Omental fat pad (tissue), 4 donors: ENCODE results near the gene TIMM50. TPM values are rescaled to one million over a fixed set of nuclear protein-coding genes. Genes with fewer than 3 reads are reported as not detected.

Experiments used
- ATAC-seq: fragments of 150-250 bp; one replicate; pipeline ENCODE4 v1.9.1; 2016; ENCODE audit warnings: mild to moderate bottlenecking, moderate library complexity; ENCODE audit not compliant: low FRiP score
- DNase-seq: peaks from one replicate; pipeline ENCODE4 v3.0.0-alpha.2; 2019; ENCODE audit warnings: low spot score
- total RNA-seq, 4 donors: library from RNA; depleted of rRNA; stranded (reverse); fragments of >200 nt; gene quantifications; one replicate each; pipeline ENCODE4 v1.1.0, GENCODE V29; 2016
- TF ChIP-seq, protein P1 (sequence below), 3 donors: fragments of 450-650 bp; IDR thresholded peaks; one replicate each; pipeline ENCODE4 v1.5.1; 2016 to 2017; ENCODE audit warnings: antibody characterized with exemption in 3 of 3, mild to moderate bottlenecking in 3 of 3, moderate library complexity in 2 of 3

TIMM50 gene
- total RNA-seq, 4 donors from 2014 or later = 36.4 to 65.7 (median 50.3) TPM

DNA sequence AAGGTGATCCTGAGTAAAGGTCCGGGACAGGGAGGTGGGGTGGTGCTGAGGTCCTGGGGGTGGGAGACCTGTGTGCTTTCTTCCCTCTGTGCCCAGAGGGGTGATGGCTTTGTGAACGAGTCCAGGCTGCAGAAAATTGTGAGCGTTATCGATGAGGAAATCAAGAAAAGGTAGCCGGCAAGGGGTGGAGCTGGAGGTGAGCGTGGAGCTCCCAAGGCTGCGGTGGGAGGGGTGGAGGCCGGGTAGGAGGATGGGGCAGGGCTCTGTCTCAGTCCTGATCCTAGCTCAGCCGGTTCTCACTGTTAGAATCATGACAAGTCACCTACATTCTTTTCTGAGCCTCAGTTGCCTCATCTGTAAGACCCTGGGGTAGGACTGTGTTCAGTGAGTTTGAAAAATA, 38.3 kb downstream of the TIMM50 start:
- DNase-seq (no peak), ATAC-seq (no peak)
- TF ChIP-seq, protein P1, sequence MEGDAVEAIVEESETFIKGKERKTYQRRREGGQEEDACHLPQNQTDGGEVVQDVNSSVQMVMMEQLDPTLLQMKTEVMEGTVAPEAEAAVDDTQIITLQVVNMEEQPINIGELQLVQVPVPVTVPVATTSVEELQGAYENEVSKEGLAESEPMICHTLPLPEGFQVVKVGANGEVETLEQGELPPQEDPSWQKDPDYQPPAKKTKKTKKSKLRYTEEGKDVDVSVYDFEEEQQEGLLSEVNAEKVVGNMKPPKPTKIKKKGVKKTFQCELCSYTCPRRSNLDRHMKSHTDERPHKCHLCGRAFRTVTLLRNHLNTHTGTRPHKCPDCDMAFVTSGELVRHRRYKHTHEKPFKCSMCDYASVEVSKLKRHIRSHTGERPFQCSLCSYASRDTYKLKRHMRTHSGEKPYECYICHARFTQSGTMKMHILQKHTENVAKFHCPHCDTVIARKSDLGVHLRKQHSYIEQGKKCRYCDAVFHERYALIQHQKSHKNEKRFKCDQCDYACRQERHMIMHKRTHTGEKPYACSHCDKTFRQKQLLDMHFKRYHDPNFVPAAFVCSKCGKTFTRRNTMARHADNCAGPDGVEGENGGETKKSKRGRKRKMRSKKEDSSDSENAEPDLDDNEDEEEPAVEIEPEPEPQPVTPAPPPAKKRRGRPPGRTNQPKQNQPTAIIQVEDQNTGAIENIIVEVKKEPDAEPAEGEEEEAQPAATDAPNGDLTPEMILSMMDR (IDR thresholded peaks at IDR 0.05) = no peak

DNA sequence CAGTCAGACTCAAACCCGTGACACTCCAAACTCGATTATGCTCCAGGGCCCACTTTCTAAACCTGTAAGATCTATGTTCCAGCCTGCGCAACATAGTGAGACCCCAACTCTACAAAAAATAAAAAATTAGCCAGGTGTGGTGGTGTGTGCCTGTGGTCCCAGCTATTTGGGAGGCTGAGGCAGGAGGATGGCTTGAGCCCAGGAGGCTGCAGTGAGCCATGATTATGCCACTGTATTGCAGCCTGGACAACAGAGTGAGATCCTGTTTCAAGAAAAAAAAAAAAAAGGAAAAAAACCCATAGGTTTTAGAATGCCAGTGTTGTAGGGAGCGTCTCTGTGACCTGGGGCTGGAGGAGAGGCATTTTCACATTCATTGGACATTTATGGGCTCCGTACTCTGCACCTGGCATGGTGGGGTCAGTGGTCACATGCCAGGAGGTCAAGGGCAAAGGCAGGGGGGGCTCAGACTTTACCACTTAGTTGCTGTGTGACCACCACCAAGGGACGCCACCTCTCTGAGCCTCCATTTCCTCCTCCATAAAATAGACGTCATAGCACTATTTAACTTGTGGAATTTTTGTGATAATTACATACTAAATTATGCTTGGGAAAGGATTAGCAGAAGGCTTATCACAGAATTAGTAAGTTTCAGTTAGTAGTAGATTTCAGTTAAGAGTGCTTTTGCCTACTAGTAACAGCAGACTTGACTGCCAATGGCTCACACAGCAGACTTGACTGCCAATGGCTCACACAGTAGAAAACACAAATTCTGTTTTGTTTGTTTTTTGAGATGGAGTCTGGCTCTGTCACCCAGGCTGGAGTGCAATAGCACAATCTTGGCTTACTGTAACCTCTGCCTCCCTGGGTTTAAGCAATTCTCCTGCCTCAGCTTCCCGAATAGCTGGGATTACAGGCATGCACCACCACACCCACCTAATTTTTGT, 40.2 kb downstream of the TIMM50 start:
- no peak for DNase-seq
- no peak for ATAC-seq
- TF ChIP-seq, protein P1 (IDR thresholded peaks at IDR 0.05) = no peak

DNA sequence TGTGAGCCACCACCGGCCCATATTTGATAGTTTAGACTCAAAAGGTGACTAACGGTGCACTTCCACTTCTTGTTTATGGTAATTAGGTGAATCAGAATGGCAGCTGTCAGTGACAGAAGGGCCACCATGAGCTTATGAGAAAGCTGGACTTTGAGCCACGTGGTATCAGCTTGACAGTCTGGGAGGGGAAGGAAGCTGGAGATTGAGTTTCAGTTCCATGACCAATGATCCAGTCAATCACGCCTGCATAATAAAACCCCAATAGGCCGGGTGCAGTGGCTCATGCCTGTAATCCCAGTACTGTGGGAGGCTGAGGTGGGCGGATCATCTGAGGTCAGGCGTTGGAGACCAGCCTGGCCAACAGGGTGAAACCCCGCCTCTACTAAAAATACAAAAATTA, 43.9 kb downstream of the TIMM50 start:
- DNase-seq (no peak), ATAC-seq (no peak)
- TF ChIP-seq, protein P1 (IDR thresholded peaks at IDR 0.05) = no peak

DNA sequence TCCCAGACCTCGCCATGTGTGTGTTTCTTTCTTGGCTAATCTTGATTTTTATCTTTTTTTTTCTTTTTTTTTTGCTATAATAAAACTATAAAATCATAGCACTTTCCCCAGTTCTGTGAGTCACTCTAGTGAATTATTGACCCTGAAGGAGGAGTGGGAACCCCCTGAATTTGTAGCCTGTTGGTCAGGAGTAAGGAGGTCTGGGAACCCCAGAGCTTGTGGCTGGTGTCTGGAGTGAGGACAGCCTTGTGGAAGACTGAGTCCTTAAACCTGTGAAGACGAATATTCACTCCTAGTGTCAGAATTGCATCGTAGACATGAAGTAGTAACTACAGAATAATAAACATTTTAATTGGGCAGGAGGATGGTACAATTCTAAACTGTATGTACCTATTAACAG, 44.6 kb downstream of the TIMM50 start:
- DNase-seq = no peak
- ATAC-seq = no peak
- TF ChIP-seq, protein P1 (IDR thresholded peaks at IDR 0.05) = no peak

DNA sequence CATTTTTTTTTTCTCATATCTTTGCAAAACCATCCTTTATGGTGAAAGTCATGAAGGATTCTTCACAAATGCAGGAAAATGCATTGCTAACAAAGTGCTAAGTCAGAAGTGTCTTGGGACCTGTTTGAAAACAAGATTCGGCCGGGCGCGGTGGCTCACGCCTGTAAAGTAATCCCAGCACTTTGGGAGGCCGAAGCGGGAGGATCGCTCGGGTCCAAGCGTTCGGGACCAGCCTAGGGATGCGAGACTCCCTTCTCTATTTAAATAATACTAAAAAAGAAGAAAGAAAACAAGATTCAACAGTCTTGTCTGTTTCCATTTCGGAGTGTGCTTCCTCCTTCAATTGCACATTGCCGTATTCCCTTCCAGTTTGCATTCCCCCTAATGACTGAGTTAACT, 51.2 kb downstream of the TIMM50 start:
- TF ChIP-seq, protein P1 (IDR thresholded peaks at IDR 0.05) = no peak
- no peak for DNase-seq

DNA sequence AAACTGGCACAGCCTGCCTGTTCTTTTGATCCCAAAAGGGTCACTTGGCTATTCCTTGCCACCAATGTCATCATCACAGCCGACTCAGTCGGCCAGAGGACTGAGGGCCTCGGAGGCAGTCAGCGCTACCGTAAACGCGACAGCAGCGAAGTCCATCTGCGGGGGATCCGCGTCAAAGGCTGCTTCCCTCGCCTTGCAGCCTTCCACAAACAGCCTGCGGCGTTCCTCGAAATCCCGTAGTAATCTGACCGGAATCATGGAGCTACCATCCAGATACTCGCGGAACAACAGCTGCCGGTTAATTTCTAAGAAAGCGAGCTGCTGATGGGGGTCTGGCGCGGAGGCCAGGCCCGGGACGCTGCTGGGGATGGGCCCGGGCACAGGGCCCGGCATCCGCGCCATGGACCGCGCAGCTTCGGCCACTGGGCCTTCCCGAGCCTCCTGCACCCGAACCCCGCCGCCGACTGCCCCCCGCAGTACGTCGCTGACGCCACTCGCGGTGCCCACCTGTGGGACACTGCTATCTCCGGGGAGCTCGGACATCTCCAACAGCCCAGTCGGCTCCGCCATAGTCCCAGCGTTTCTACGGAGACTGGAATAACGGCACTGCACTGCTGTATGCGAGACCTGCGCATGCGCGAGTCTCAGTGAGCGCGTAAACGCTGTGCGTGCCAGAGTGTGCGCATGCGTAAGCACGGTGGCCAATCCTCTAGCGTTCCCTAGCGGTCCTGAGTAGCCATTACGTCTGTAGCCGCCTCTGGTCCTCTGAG, 51.8 kb downstream of the TIMM50 start, which contains the start of gene EID2B:
TSS of gene EID2B (minus strand) at position 620 of the 770 bp plus-strand sequence. CDS start at position 570, 50 bp downstream.
- peak; percentile 94 for DNase-seq
- TF ChIP-seq, protein P1 (IDR thresholded peaks at IDR 0.05) = peak in 2 of 3 donors; percentile 90 to 93
- ATAC-seq = peak; percentile 99

More for the DNA sequence above, 51.2 kb downstream of the TIMM50 start:
- ATAC-seq = no peak
